ENCODE measurements around the gene IQCE. TPM values are rescaled to one million over a fixed set of nuclear protein-coding genes. Genes with fewer than 3 reads are reported as not detected.

Gene IQCE
- total RNA-seq, 1 donor from 2014 or later: 29.6 TPM

DNA sequence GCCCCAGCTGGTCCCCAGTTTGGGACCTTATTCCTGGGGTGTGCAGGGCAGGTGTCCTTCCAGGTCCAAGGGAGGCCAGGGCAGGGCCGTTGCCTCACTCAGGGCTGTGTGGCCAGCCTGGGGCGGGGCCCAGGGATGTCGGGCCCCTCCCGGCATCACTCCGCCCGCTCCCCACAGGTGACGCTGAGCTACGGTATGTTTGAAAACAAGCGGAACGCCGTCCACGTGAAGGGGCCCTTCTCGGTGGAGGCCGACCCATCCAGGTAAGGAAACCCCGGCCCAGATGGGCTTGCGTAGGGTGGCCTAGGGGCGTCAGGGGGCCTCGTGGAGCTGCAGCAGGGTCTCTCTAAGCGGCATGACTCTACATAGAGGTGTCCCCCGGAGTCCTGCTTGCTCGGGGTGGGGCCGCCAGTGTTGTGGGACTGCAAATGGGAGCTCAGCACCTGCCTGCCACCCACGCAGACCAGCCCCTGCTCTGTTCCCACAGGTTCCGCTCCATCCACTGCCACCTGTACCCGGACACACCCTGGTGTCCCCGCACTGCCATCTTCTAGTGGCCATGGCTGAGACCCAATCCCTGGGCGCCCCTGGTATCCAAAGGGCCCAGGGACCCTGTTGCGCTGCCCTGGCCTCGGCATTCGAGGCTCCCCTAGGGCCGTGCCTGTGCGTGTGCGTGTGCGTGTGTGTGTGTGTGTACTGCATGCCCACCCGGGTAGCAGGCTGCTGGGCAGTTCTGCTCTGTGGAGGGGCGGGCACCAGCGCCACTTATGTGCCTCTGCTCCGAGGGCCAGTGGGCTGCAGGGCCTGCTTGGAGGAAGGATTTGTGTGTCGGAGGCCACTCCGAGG is 31.9 kb upstream of the IQCE start:
- Mint-ChIP-seq H3K4me3 (no peak overlapping the region), H3K27me3 (ENCODE audit: low read depth) (peaks cover 6% of the 10 kb centered on the region), H3K27ac (no peak overlapping the region), H3K9me3 (no peaks in the 10 kb centered on the region), H3K36me3 (peaks cover 4% of the 10 kb centered on the region), H3K4me1 (peaks cover 29% of the 10 kb centered on the region)
- TF ChIP-seq, protein P1, sequence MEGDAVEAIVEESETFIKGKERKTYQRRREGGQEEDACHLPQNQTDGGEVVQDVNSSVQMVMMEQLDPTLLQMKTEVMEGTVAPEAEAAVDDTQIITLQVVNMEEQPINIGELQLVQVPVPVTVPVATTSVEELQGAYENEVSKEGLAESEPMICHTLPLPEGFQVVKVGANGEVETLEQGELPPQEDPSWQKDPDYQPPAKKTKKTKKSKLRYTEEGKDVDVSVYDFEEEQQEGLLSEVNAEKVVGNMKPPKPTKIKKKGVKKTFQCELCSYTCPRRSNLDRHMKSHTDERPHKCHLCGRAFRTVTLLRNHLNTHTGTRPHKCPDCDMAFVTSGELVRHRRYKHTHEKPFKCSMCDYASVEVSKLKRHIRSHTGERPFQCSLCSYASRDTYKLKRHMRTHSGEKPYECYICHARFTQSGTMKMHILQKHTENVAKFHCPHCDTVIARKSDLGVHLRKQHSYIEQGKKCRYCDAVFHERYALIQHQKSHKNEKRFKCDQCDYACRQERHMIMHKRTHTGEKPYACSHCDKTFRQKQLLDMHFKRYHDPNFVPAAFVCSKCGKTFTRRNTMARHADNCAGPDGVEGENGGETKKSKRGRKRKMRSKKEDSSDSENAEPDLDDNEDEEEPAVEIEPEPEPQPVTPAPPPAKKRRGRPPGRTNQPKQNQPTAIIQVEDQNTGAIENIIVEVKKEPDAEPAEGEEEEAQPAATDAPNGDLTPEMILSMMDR (IDR thresholded peaks at IDR 0.05; ENCODE audit: unreplicated experiment): no peak
- DNase-seq (ENCODE audit: low spot score in 2 of 2, unreplicated experiment in 2 of 2): no peak

DNA sequence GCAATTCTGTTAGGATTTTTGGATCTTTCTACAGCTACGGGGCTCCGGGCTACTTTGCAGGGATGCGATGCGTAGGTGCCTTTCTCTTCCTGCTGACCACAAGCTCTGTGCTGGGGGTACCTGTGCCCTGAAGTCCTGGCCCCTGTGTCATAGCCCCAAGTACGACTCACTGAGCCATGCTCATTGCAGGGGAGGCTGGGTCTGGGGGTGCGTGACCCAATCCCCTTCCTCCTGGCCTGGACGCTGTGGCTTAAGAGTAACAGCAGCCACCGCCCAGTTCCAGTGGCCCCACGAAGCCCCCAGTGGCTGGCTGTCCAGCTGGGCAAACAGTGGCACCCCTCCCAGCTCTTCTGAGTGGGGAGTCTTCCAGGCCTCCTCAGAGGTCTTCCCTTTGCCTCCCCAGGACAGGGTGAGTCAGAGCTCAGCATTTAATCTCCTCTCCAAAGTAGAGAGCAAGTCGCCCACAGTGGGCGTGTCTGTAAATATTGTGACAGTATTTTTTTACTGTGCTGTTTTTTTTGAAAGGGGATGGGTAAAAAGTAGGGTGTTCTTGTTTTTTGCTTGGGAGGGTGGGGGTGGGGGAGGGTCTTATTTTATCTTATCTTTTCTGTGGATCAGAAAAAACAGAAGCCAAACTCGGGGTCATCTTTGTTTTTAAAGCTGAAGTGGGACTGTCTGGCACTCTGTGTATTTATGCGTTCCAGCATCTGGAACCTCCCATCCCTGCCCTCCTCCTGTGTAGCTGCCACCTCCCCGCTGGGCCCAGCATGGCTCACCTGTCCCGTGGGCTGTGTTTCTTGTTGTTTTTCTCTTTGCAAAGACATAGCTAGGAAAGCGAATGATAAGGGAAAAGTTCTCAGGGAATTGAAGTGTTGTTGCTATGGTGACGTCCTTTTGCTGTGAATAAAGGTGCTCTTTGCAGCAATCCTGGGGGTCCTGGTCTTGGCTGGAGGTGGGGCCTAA is 31.0 kb upstream of the IQCE start:
- Mint-ChIP-seq H3K36me3 (peaks cover 4% of the 10 kb centered on the region), H3K27ac (peak overlapping the region; percentile 79), H3K4me1 (peaks cover 23% of the 10 kb centered on the region), H3K9me3 (no peaks in the 10 kb centered on the region), H3K27me3 (ENCODE audit: low read depth) (peaks cover 5% of the 10 kb centered on the region), H3K4me3 (no peak overlapping the region)
- no peak for DNase-seq (ENCODE audit: low spot score in 2 of 2, unreplicated experiment in 2 of 2)
- TF ChIP-seq, protein P1 (IDR thresholded peaks at IDR 0.05; ENCODE audit: unreplicated experiment): no peak

DNA sequence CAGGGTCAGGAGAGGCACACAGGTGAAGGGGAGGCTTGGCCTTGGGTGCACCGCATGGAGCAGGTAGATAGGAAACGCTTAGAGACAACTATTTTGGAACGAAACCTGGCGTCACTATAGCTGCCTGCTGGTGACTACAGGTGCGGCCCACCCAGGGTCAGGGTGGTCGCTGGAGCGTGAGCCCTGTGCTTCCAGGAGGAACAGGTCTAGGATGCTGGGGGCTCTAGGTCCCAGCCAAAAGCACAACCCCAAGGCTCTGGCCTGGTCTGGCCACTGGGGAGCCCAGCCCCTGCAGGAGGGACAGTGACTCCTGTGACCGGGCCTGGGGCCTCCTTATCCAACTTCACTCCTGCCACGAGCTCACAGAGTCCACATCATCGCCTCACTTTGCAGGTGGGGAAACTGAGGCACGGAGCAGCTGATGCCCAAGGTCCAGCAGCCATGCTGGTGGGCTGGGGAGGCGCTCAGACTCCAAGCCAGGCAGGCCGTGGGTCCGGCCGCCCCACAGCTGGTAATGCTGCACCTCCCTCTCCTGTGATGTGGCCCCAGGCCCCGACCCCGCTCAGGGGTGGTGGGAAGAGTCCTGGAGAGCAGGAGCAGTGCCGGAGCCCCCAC is 30.2 kb upstream of the IQCE start:
- no peaks in the 10 kb centered on the region for H3K9me3 Mint-ChIP-seq
- no peak overlapping the region for H3K4me3 Mint-ChIP-seq
- peaks cover 4% of the 10 kb centered on the region for H3K36me3 Mint-ChIP-seq
- H3K4me1 Mint-ChIP-seq: peaks cover 16% of the 10 kb centered on the region
- TF ChIP-seq, protein P1 (IDR thresholded peaks at IDR 0.05; ENCODE audit: unreplicated experiment): no peak
- peak overlapping the region; percentile 79 for H3K27ac Mint-ChIP-seq
- H3K27me3 Mint-ChIP-seq (ENCODE audit: low read depth): no peaks in the 10 kb centered on the region
- DNase-seq (ENCODE audit: low spot score in 2 of 2, unreplicated experiment in 2 of 2): no peak

DNA sequence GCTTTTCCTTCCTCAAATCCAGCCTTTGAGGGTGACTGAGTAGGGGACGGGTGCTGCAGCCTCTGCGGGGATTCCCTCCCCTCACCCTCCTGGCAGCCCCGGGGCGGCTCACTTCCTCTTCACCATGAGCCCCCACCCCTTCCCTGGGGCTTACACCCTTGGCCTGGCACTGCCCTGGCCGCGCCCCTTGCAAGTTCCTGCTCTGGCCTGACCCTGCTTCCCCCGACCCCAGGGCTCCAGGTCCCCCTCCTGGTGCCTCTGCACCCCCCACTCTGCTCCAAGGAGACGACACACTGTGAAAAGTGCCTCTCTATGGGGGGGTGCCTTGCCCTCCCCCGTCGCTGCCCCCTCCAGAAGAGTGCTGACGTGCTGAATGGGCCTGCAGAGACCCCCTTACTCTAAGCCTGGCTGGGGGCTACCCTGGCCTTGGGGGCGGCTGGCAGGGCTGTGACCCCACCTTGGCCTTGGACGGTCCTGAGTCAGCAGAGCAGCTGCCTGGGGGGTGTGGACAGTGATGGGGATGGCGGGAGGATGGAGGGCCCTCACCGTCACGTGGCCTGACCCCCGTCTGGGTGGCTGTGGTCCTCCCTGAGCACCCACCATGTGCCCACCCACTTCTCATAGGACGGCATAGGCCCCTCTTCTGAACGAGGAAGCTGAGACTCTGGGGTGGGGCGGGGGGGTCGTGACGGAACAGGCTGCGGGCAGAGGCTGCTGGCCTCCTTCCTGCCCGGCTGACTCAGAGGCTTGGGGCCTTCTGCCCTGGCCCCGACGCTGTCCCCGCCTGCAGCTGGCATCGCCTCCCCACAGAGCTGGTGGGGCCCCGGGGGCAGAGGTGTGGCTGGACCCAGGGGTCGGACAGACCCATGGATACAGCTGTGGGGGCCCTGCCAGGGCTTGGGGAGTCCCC is 29.4 kb upstream of the IQCE start:
- H3K27ac Mint-ChIP-seq: no peak overlapping the region
- TF ChIP-seq, protein P1 (IDR thresholded peaks at IDR 0.05; ENCODE audit: unreplicated experiment): no peak

More for the DNA sequence above, 29.4 kb upstream of the IQCE start:
- H3K4me1 Mint-ChIP-seq: peaks cover 11% of the 10 kb centered on the region
- H3K4me3 Mint-ChIP-seq: no peak overlapping the region
- no peak for DNase-seq (ENCODE audit: low spot score in 2 of 2, unreplicated experiment in 2 of 2)
- H3K36me3 Mint-ChIP-seq: peaks cover 4% of the 10 kb centered on the region
- no peaks in the 10 kb centered on the region for H3K9me3 Mint-ChIP-seq
- H3K27me3 Mint-ChIP-seq (ENCODE audit: low read depth): no peaks in the 10 kb centered on the region
